B cell (primary cell): ENCODE data around the gene EGLN1.
"Not testable (repeated sequence)": the region's sequence is repeated elsewhere in the genome, so short reads cannot be mapped to it uniquely, and the experiment has no call there.

ENCODE experiments used
- CTCF ChIP-seq: fragments of 200-600 bp; IDR thresholded peaks from one replicate; pipeline ENCODE4 v1.8.0; 2022; ENCODE audit warnings: antibody characterized with exemption, mild to moderate bottlenecking
- EZH2 ChIP-seq: IDR thresholded peaks from 2 replicates; pipeline ENCODE4 v1.6.1; 2012; ENCODE audit warnings: borderline replicate concordance, low read depth, mild to moderate bottlenecking, moderate library complexity, low read length; ENCODE audit not compliant: insufficient read depth, poor library complexity, severe bottlenecking

- TF ChIP-seq CTCF, EZH2: not testable (repeated sequence)
Observed at GRCh38 chr1:231348856-231349255, 73.2 kb downstream of the EGLN1 start.
